ENCODE results near the gene ICOS.

DNA sequence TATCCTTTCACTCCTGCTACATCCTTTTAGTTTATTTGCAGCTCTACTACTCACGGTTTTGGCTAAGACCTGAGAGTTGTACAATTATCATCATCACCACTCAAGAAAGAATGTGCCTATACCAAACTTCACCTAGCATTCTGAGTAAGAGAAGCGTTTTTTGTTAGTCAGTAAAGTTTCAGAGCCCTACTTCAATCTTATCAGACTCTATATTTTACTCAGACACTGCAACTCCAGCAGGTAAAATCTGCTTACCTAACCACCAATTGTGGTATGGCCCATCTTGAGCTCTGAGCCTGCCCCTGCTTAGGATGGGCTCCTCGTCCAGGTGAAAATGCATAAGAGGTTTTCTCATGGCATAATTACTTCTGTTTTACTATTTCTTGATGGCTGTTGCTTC is 37.1 kb downstream of the ICOS start:
- no peak for TF ChIP-seq CTCF (IDR thresholded peaks at IDR 0.05)
- TF ChIP-seq POLR2A (IDR thresholded peaks at IDR 0.05), result no peak
- TF ChIP-seq EP300 (IDR thresholded peaks at IDR 0.05; ENCODE audit: low read depth), result no peak
